KMS-11 (cell line): Measurements from ENCODE around the gene CACFD1.
A peak's percentile ranks its signal among the peaks of the same experiment; 100 is the strongest.

Source experiments
- H2AFZ ChIP-seq: fragments of 200-600 bp; sonication (generic); 2 replicates; pipeline ENCODE4 v1.6.1; 2016; ENCODE audit warnings: antibody characterized with exemption, mixed run types, low read depth
- H3K27ac ChIP-seq: fragments of 200-600 bp; sonication (generic); 2 replicates; pipeline ENCODE4 v1.6.1; 2016; ENCODE audit warnings: mild to moderate bottlenecking, mixed run types
- H3K27me3 ChIP-seq: fragments of 200-600 bp; sonication (generic); 2 replicates; pipeline ENCODE4 v1.6.1; 2017; ENCODE audit warnings: mild to moderate bottlenecking, low read depth, mixed run types, moderate library complexity; ENCODE audit not compliant: insufficient read depth
- H3K36me3 ChIP-seq: fragments of 200-600 bp; sonication (generic); 2 replicates; pipeline ENCODE4 v1.6.1; 2017; ENCODE audit warnings: mild to moderate bottlenecking, mixed run types; ENCODE audit not compliant: insufficient read depth
- H3K4me1 ChIP-seq: fragments of 200-600 bp; sonication (generic); 2 replicates; pipeline ENCODE4 v1.6.1; 2016; ENCODE audit warnings: mild to moderate bottlenecking, low read depth, mixed run types; ENCODE audit not compliant: poor library complexity, severe bottlenecking
- H3K4me2 ChIP-seq: fragments of 200-600 bp; sonication (generic); 2 replicates; pipeline ENCODE4 v1.7.0; 2016; ENCODE audit warnings: mild to moderate bottlenecking, mixed run types
- H3K4me3 ChIP-seq: fragments of 200-600 bp; sonication (generic); IDR thresholded peaks from 2 replicates; pipeline ENCODE4 v1.6.1; 2017; ENCODE audit warnings: low read depth, low read length, mixed read lengths; ENCODE audit not compliant: insufficient read depth
- H3K79me2 ChIP-seq: fragments of 200-600 bp; sonication (generic); 2 replicates; pipeline ENCODE4 v1.6.1; 2016; ENCODE audit warnings: low read depth, mixed run types; ENCODE audit not compliant: insufficient read depth
- H3K9ac ChIP-seq: fragments of 200-600 bp; sonication (generic); 2 replicates; pipeline ENCODE4 v1.6.1; 2016; ENCODE audit warnings: mild to moderate bottlenecking, mixed run types
- H4K20me1 ChIP-seq: fragments of 200-600 bp; sonication (generic); 2 replicates; pipeline ENCODE4 v1.6.1; 2016; ENCODE audit warnings: mild to moderate bottlenecking, mixed run types; ENCODE audit not compliant: insufficient read depth
- TF ChIP-seq, protein P1 (sequence below): fragments of 200-600 bp; sonication (generic); conservative IDR thresholded peaks from 2 replicates; pipeline ENCODE4 v1.6.1; 2017; ENCODE audit warnings: low read depth, mild to moderate bottlenecking, antibody characterized with exemption, low read length, moderate library complexity, mixed read lengths

Gene CACFD1

DNA sequence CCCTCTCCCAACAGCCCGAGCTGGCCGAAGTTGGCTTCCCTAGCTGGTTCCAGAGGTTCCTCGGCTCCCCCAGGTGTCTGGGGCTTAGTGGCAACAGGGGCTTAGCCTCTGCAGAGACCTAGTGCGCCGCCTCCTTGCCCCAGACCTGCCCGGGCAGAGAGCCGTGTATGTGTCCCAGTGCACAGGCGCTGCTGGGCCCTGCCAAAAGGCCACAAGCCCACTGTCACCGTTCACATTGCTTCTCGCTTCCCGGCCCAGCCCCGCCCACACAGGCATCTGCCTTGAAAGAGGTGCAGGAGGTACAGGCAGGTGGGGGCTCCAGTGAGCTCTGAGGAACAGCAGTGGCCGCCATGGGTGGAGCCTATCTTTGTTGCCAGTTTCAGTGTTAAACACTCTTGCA lies 2.5 kb upstream of the CACFD1 start:
- Histone ChIP-seq H4K20me1 (no peaks in the 10 kb centered on the region), H3K36me3 (no peaks in the 10 kb centered on the region), H3K4me1 (no peaks in the 10 kb centered on the region), H3K9ac (no peak overlapping the region), H3K27ac (no peak overlapping the region), H3K79me2 (no peaks in the 10 kb centered on the region), H3K4me2 (no peak overlapping the region), H2AFZ (no peak overlapping the region), H3K27me3 (peaks cover 75% of the 10 kb centered on the region), H3K4me3 (no peak overlapping the region)
- TF ChIP-seq, protein P1, sequence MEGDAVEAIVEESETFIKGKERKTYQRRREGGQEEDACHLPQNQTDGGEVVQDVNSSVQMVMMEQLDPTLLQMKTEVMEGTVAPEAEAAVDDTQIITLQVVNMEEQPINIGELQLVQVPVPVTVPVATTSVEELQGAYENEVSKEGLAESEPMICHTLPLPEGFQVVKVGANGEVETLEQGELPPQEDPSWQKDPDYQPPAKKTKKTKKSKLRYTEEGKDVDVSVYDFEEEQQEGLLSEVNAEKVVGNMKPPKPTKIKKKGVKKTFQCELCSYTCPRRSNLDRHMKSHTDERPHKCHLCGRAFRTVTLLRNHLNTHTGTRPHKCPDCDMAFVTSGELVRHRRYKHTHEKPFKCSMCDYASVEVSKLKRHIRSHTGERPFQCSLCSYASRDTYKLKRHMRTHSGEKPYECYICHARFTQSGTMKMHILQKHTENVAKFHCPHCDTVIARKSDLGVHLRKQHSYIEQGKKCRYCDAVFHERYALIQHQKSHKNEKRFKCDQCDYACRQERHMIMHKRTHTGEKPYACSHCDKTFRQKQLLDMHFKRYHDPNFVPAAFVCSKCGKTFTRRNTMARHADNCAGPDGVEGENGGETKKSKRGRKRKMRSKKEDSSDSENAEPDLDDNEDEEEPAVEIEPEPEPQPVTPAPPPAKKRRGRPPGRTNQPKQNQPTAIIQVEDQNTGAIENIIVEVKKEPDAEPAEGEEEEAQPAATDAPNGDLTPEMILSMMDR = no peak

DNA sequence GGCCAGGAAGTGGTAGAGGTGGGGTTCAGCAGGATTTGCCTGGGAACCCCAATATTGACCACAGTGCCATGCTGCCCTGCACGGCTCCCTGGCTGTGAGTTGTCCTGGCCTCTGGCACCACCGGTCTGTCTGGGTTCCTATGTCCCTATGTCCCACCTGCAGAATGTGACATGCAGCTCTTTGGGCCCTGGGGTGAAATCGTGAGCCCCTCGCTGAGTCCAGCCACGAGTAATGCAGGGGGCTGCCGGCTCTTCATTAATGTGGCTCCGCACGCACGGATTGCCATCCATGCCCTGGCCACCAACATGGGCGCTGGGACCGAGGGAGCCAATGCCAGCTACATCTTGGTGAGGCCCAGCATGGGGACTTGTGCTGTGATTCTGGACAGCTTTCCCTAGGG lies 2.0 kb upstream of the CACFD1 start:
- no peaks in the 10 kb centered on the region for H3K36me3 ChIP-seq
- no peaks in the 10 kb centered on the region for H3K79me2 ChIP-seq
- no peak overlapping the region for H2AFZ ChIP-seq
- TF ChIP-seq, protein P1 = no peak
- H3K27me3 ChIP-seq = peaks cover 75% of the 10 kb centered on the region
- H3K4me3 ChIP-seq = no peak overlapping the region
- H3K4me1 ChIP-seq = no peaks in the 10 kb centered on the region
- no peaks in the 10 kb centered on the region for H4K20me1 ChIP-seq
- no peak overlapping the region for H3K9ac ChIP-seq
- no peak overlapping the region for H3K27ac ChIP-seq
- no peak overlapping the region for H3K4me2 ChIP-seq

DNA sequence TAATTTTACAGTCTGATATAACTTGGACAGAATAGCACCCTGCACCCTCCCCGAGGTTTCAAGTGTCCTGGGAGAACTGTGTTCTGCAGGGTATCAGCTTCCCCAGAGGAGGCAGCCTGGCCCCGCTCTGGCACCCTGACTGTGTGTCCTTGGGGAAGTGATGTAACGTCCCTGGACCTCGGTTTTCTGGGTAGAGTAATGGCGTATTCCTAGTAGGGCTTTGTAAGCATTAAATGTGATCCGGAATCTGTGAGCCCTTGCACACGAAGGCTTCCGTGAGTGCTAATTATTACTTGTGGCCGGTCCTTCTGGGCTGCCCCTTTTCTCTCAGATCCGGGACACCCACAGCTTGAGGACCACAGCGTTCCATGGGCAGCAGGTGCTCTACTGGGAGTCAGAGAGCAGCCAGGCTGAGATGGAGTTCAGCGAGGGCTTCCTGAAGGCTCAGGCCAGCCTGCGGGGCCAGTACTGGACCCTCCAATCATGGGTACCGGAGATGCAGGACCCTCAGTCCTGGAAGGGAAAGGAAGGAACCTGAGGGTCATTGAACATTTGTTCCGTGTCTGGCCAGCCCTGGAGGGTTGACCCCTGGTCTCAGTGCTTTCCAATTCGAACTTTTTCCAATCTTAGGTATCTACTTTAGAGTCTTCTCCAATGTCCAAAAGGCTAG lies 1.0 kb upstream of the CACFD1 start:
- no peaks in the 10 kb centered on the region for H3K4me1 ChIP-seq
- no peak overlapping the region for H2AFZ ChIP-seq
- no peak overlapping the region for H3K9ac ChIP-seq
- TF ChIP-seq, protein P1 = no peak
- H4K20me1 ChIP-seq = no peaks in the 10 kb centered on the region
- H3K79me2 ChIP-seq = no peaks in the 10 kb centered on the region
- H3K4me2 ChIP-seq = peak overlapping the region; percentile 14; the same call in 1 of the 2 replicates
- no peaks in the 10 kb centered on the region for H3K36me3 ChIP-seq
- H3K27ac ChIP-seq = no peak overlapping the region
- H3K4me3 ChIP-seq = no peak overlapping the region
- peaks cover 76% of the 10 kb centered on the region for H3K27me3 ChIP-seq

DNA sequence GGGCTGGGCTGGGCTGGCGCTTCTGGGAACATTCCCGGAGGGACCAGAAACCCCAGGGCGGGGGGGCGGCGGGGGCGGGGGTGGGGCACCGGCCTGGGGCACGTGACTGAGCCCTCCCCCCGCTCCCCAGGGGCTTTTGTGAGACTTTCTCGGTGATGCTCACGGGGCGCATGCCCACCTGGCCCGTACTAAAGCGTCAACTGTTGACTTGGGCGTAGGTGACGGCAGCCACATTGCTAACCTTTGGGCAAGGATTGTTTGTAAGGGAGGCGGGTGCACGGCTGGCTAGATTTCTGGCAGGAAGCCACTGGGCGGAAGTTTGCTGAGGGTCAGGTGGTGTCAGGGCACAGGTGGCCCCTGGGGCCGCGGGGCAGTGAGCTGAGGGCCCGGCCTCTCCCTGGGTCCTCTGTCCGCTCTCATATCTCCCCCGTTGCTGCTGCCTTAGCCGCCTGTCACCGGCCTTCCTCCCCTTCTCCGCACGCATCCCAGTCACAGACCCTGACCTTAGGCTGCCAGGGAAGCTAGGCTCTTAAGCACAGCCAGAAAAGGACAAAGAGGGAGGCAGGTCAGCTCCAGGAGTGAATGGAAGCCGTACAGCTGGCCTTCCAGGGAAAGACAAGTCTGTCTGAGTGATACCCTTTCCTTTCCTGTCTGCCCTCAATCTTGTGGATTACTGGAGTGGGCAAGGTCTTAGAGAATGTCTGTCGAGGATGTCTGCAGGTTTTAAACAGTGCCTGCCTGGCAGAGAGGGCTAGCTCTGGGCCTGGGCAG lies 812 bp downstream of the CACFD1 start:
- Histone ChIP-seq H3K27ac (no peak overlapping the region), H3K4me2 (peak overlapping the region; percentile 82; the same call in 1 of the 2 replicates), H3K4me1 (no peaks in the 10 kb centered on the region), H3K79me2 (no peaks in the 10 kb centered on the region), H3K9ac (no peak overlapping the region; the same call in 1 of the 2 replicates), H3K27me3 (peaks cover 80% of the 10 kb centered on the region), H3K36me3 (no peaks in the 10 kb centered on the region), H3K4me3 (no peak overlapping the region), H4K20me1 (no peaks in the 10 kb centered on the region), H2AFZ (no peak overlapping the region)
- TF ChIP-seq, protein P1 = no peak
